H7 (cell line): ENCODE measurements around the gene DENND4C. TPM values are rescaled to one million over a fixed set of nuclear protein-coding genes. Genes with fewer than 3 reads are reported as not detected.

Experiments
- DNase-seq: peaks from one replicate; pipeline ENCODE4 v3.0.0; 2012
- H3K27me3 ChIP-seq: 2 replicates; pipeline ENCODE4 v1.6.0; 2011; ENCODE audit warnings: mild to moderate bottlenecking, low read length; ENCODE audit not compliant: control insufficient read depth, insufficient read depth
- H3K36me3 ChIP-seq: replicated peaks from 2 replicates; pipeline ENCODE4 v1.5.1; 2011; ENCODE audit warnings: low read length; ENCODE audit not compliant: control insufficient read depth, insufficient read depth
- H3K4me3 ChIP-seq: 2 replicates; pipeline ENCODE4 v1.5.1; 2011; ENCODE audit warnings: low read depth, mild to moderate bottlenecking, control low read depth, low read length, moderate library complexity; ENCODE audit not compliant: insufficient read depth
- total RNA-seq: library from RNA; depleted of rRNA; stranded (reverse); fragments of >200 nt; shearing (Covaris generic); gene quantifications from 2 replicates; pipeline ENCODE4 v1.2.3, GENCODE V29; 2014

Gene DENND4C
- total RNA-seq, 1 experiment from 2014 or later: 21.4 TPM

DNA sequence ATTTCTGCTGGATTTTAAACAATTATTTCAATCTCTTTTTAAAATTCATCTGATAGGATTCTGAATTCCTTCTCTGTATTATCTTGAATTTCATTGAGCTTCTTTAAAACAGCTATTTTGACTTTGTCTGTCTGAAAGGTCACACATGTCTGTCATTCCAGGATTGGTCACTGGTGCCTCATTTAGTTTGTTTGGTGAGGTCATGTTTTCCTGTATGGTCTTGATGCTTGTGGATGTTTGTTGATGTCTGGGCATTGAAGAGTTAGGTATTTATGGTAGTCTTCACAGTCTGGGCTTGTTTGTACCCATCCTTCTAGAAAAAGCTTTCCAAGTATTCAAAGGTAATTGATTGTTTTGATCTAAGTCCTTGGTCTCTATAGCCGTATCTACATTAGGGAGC, 39.1 kb downstream of the DENND4C start:
- DNase-seq: no peak
- Histone ChIP-seq H3K4me3 (no peak overlapping the region), H3K27me3 (no peaks in the 10 kb centered on the region), H3K36me3 (no peaks in the 10 kb centered on the region)

GRCh38 chr9:19270421-19270949, 40.0 kb downstream of the DENND4C start:
- no peak overlapping the region for H3K4me3 ChIP-seq
- no peaks in the 10 kb centered on the region for H3K27me3 ChIP-seq
- DNase-seq: no peak
- H3K36me3 ChIP-seq: no peaks in the 10 kb centered on the region

DNA sequence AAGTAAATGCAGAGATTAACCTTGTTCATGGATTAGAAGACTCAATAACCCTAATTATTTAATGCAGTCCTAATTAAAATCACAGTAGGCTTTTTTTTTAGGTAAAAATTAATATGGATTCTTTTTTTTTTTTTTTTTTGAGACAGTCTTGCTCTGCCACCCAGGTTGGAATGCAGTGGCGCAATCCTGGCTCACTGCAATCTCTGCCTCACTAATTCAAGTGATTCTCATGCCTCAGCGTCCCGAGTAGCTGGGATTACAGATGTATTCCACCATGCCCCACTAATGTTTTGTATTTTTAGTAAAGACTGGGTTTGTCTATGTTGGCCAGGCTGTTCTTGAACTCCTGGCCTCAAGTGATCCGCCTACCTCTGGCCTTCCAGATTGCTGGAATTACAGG, 40.6 kb downstream of the DENND4C start:
- Histone ChIP-seq H3K36me3 (no peaks in the 10 kb centered on the region), H3K4me3 (no peak overlapping the region), H3K27me3 (no peaks in the 10 kb centered on the region)
- no peak for DNase-seq

GRCh38 chr9:19281801-19282200, 51.3 kb downstream of the DENND4C start:
- H3K36me3 ChIP-seq: no peaks in the 10 kb centered on the region
- H3K4me3 ChIP-seq: no peak overlapping the region
- DNase-seq: no peak
- H3K27me3 ChIP-seq: no peaks in the 10 kb centered on the region

GRCh38 chr9:19283072-19283710, 52.7 kb downstream of the DENND4C start:
- Histone ChIP-seq H3K4me3 (no peak overlapping the region), H3K27me3 (no peaks in the 10 kb centered on the region), H3K36me3 (no peaks in the 10 kb centered on the region)
- DNase-seq: no peak

DNA sequence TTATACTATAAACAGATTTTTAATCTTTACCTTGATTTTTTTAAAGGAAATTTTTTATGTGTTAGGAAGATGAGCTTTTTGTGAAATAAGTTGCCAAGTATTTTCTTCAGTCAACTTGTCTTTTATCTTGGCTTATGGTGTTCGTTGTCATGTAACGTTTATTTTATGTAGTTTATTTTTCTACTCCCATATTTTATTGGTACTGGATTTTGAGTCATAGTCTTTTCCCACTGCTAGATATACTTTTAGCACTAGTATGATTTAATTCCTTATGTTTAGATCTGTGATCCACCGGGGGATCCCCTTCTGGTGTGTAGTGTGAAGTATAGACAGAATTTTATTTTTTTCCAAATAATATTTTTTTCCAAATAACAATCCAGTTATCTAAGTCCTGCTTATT, 54.2 kb downstream of the DENND4C start:
- H3K27me3 ChIP-seq: no peaks in the 10 kb centered on the region
- no peak overlapping the region for H3K4me3 ChIP-seq
- no peak for DNase-seq
- no peaks in the 10 kb centered on the region for H3K36me3 ChIP-seq

- no peak for DNase-seq
- Histone ChIP-seq H3K4me3 (no peak overlapping the region), H3K27me3 (no peaks in the 10 kb centered on the region), H3K36me3 (no peaks in the 10 kb centered on the region)
These were observed 56.2 kb downstream of the DENND4C start for GRCh38 chr9:19286634-19287188.

DNA sequence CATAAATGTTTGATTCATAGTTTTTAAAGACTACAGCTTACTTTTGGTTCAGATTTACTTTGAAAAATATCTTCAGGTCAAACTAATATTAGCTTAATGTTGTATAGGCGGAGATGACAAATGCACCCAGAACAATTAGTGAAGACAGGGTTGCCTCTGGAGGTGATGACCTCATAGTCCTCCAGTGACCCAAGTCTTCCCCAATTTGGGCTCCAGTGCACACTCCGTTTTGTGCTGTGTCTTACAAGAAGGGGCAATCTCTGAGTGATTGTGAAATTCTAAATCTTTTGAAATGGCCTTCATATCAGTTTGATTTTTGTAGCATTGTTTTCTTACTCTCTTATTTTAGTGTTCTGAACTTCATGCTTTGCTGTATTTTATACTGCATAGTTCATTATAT, 57.6 kb downstream of the DENND4C start:
- Histone ChIP-seq H3K4me3 (no peak overlapping the region), H3K27me3 (no peaks in the 10 kb centered on the region), H3K36me3 (no peaks in the 10 kb centered on the region)
- no peak for DNase-seq

- no peak overlapping the region for H3K4me3 ChIP-seq
- no peaks in the 10 kb centered on the region for H3K27me3 ChIP-seq
- H3K36me3 ChIP-seq: no peaks in the 10 kb centered on the region
- no peak for DNase-seq
These were observed 59.6 kb downstream of the DENND4C start for GRCh38 chr9:19290103-19290502.

GRCh38 chr9:19294219-19294618, 63.7 kb downstream of the DENND4C start:
- DNase-seq: no peak
- H3K4me3 ChIP-seq: no peak overlapping the region
- H3K36me3 ChIP-seq: peaks cover 2% of the 10 kb centered on the region
- no peaks in the 10 kb centered on the region for H3K27me3 ChIP-seq

DNA sequence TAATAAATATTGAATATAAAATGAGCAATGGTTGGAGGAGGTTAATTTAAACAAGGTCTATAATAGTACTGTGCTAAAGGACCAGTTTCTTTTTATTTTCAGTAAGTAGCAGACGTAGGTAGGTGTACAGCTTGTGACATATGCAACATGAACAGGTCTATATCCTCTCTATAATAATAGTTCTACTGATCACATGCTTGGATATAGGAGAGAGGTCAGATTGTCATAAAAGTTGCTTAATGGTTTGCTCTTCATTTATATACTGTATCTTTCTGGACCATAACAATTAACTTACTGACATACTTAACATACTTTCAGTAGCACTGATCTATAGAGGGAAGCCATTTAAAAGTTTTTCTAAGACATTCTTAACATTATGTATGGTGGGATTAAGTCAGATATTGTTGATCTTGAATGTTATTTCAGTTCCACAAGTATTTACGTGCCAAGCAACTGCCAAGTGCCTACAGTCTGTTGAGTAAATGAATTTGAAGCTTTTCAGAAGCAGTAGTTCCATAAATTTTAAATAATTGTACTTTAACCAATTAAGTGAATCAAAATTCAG, 68.0 kb downstream of the DENND4C start:
- H3K27me3 ChIP-seq: no peaks in the 10 kb centered on the region
- peaks cover 3% of the 10 kb centered on the region for H3K36me3 ChIP-seq
- H3K4me3 ChIP-seq: no peak overlapping the region
- DNase-seq: no peak

DNA sequence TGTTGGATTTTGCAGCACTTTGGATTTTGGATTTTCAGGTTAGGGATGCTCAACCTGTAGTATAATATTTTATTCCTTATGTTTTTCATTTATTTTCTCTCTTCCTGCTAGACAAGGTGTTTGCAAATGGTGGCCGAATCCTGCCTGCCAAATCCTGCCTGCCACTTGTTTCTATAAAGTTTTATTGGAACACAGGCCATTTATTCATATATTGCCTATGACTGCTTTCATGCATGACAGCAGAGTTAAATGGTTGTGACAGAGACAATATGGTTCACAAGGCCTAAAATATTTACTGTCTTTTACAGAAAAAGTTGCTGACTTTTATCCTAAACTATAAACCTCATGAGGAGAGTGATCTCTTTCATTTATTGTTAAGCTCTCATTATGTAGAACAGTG, 72.7 kb downstream of the DENND4C start:
- Histone ChIP-seq H3K36me3 (peaks cover 3% of the 10 kb centered on the region), H3K27me3 (no peaks in the 10 kb centered on the region), H3K4me3 (no peak overlapping the region)
- DNase-seq: no peak

- Histone ChIP-seq H3K36me3 (no peaks in the 10 kb centered on the region), H3K4me3 (no peak overlapping the region), H3K27me3 (no peaks in the 10 kb centered on the region)
- DNase-seq: no peak
These were observed 76.1 kb downstream of the DENND4C start for GRCh38 chr9:19306568-19306967.

- no peaks in the 10 kb centered on the region for H3K36me3 ChIP-seq
- no peaks in the 10 kb centered on the region for H3K27me3 ChIP-seq
- no peak overlapping the region for H3K4me3 ChIP-seq
- DNase-seq: no peak
These were observed 79.8 kb downstream of the DENND4C start for GRCh38 chr9:19310246-19310645.

DNA sequence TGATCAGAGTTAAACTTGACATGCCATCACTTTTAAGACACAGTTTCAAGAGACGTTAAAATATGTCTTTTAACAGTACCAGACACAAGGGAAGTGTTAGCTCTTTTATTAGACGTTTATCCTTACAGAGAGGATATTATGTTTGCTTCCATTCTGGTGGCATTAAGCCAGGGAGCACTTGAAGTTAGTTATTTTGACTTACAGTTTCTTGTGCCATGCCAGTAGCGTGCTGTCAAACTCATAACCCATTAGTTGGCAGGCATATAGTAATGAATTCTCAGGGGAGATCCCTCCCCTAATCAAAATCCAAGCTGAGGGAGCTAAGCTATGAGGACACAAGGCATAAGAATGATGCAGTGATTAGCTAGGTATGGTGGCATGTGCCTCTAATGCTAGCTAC, 83.1 kb downstream of the DENND4C start:
- DNase-seq: no peak
- H3K27me3 ChIP-seq: no peaks in the 10 kb centered on the region
- H3K4me3 ChIP-seq: no peak overlapping the region
- peaks cover 2% of the 10 kb centered on the region; the same call in 1 of the 2 replicates for H3K36me3 ChIP-seq
